ENCODE results near the gene FAAP100.

GRCh38 chr17:81516439-81516838 is 35.7 kb downstream of the FAAP100 start:
- TF ChIP-seq CTCF (IDR thresholded peaks at IDR 0.05; ENCODE audit: low read depth, low read length), result no peak
- TF ChIP-seq POLR2A (IDR thresholded peaks at IDR 0.05; ENCODE audit: extremely low read depth, insufficient read length), result no peak

Data from NB4 (cell line).